GM19324 (cell line): ENCODE data around the gene LHFPL6.

ENCODE experiments used
- ATAC-seq: cut with Tn5 transposase; IDR thresholded peaks from one replicate; pipeline ENCODE4 v1.9.1; 2021; ENCODE audit warnings: mild to moderate bottlenecking, moderate library complexity; ENCODE audit not compliant: unreplicated experiment, low FRiP score

Gene LHFPL6

GRCh38 chr13:39522329-39522728 is 80.7 kb downstream of the LHFPL6 start:
- ATAC-seq, result no peak

- ATAC-seq, result no peak
These were observed 81.3 kb downstream of the LHFPL6 start for GRCh38 chr13:39521701-39522100.

GRCh38 chr13:39516096-39516495 is 86.9 kb downstream of the LHFPL6 start:
- no peak for ATAC-seq

DNA sequence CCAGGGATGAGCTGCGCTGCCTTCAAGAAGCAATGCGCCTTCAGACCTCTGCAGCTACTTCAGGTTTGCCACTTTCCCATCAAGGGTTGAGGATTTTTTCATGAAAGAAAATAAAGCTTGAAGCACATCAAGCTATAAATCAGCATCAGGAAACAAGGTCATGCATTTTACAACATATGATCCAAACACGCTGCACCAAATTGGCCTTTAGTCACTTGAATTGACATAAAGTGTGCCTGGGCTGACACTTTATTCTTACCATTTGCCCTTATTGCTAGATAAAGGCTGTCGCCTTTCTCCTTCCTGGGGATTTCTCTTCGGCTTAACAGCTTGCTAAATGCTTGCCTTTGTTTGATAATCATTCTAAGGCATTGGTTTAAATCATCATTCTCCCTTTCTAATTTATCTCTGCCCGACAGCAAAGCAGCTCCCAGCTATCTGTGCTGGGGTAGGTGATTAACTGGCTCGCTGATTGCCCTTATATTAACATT is 87.7 kb downstream of the LHFPL6 start:
- ATAC-seq, result no peak

GRCh38 chr13:39512687-39513086 is 90.3 kb downstream of the LHFPL6 start:
- no peak for ATAC-seq

DNA sequence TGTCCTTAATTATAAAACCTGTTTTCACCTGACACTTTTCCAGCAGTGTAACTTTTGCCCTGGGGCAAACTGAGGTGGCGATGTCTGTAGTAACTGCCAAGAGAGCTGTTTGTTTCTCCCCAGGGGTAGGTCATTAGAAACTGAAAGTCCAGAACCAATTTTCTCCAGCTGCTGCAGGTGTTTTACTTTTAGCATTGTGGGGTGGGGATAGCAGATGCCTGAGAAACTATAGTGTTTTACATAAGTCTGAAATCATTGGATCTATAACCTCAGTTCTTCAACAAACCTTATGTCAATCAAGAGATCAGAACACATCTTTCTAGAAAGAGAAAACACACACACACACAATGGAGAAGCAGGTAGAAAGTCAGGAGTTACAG is 92.7 kb downstream of the LHFPL6 start:
- peak; percentile 91 for ATAC-seq

DNA sequence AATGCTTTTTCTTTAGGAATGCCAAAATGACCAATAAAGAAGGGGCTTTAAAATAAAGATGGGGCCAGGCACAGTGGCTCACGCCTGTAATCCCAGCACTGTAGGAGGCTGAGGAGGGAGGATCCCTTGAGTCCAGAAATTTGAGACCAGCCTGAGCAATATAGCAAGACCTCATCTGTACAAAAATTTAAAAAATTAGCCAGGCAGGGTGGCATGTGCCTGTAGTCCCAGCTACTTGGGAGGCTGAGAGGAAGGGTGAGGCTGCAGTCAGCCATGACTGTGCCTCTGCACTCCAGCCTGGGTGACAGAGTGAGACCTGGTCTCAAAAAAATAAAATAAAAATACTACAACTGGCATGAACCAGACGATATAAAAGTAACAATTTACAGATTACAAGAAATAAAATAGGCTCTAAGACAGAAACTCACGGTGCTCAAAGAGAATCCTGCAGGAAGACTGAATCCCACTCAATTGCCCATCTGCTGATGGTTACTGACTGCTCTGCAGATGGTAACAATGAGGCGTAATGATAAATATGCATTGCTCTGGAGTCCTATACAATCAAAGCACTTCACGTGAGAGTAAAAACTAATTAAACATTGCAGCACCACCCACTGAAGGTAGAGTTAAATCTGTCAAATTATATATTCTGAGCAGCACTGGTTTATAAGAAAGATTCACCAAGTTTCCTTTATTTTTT is 93.2 kb downstream of the LHFPL6 start:
- no peak for ATAC-seq

GRCh38 chr13:39506559-39507390 is 96.2 kb downstream of the LHFPL6 start:
- no peak for ATAC-seq

DNA sequence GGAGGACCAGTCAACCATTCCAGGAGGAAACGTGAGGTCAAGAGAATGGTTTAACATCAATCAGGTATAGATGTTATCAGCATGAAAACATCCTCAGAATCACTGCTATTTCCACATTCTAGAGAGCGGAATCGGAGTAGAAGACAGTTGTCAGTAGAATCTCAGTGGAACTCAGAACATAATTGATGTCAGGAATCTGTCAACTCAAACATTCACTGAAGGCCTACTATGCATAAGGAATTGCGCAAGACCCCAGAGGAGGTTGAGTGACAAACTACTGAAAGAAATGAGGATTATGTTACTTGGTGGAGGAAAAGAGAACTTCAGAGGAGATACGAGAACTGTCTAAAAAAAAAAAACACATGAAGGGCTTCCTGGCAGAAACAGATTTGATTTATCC is 97.8 kb downstream of the LHFPL6 start:
- ATAC-seq, result no peak

DNA sequence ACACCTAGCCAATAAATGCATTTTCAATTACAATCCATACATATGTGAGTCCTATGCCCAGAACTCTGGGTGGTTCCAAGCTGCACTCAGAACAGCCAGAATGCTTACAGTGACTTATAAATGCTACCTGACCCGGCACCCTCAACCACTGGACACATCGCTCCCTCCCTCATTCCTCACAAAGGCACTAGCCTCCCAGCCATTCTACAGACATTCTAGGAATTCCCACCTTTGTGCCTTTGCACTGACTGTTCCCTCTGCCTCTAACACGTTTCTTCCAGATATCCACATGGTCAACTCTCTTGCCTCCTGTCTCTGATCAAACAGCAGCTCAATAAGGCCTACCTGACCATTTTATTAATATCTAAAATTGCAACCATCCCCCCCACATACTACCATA is 99.9 kb downstream of the LHFPL6 start:
- no peak for ATAC-seq

DNA sequence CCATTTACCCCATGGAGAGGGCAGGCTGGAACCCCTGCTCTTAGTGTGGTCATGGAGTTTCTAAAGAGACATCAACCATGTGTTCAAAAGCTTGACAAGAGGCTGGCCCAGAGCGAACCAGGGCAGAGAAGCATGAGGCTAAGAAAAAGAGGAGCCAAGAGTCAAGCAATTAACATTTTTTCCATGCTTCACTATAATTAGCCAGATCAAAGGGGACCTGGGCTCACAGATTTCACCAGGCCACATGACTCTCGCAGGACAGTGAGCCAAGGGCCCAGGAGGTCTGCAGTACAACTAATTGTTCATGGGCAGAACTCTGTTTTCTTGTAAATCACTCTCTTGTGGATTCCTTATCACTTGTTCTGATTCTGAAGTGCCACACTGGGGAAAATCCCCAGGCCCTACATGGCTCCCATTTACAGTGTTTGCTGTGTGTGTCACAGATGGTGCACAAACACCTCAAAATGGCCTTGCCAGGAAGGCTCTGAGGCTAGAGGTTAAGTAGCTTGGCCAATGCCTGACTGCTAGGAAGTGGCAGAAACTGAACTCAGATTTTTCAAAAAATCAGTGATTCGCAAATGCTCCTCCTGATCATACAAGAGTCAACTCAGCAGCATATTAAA is 101.2 kb downstream of the LHFPL6 start:
- ATAC-seq, result no peak

DNA sequence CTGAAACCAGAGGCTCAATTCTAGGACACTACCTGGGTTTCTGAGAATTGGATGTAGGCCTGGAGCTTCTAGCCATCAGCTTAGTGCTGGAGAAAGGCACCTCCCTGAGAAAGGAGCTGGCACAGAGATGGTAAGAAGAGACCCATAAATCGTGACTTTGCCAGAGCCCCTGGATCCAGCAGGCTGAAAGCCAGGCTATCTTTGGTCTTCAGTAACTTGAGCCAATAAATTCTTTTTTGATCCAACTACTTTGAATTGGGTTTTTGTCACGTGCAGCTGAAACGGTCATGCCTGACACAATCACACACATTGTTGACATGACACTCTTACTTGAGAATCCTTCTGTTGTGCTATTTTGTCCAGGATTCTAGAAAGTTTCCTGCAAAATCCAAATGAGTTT is 103.4 kb downstream of the LHFPL6 start:
- no peak for ATAC-seq

GRCh38 chr13:39498471-39499114 is 104.4 kb downstream of the LHFPL6 start:
- ATAC-seq, result no peak

DNA sequence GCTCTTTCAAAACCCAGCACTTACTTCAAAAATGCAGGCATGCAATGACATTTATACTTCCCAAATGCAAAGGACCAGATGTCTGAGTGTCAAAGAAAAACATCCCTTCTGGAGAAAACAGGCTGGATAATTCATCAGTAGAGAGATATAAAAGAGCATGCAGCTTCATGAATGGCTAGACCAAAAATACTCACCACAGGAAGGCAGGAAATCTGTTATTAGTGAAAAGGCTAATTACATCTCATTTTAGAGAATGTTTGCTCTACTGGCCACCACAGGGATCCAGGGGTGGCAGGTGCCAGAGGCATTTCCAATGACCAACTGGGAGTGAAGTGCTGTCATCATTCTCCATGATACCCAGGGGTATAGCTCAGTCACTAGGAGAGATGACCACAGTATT is 106.5 kb downstream of the LHFPL6 start:
- no peak for ATAC-seq

DNA sequence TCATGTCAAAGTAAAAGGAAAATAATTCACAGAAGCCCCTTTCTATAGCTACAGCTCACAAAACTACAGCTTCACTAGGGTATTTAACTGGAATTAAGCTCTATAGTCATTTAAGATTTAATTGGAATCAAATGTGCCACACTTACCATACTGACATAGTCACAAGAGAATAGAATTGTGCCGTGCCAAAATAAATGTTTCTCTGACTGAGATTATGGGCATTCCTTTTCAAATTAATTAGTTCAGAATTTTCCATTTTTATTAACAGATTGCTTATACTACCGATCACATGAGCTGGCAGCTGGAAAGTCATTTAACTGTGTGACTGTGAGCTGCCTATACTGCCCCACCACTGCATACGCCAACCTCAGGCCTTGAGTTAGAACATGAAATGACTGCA is 108.4 kb downstream of the LHFPL6 start:
- no peak for ATAC-seq

GRCh38 chr13:39494006-39494405 is 109.0 kb downstream of the LHFPL6 start:
- ATAC-seq, result no peak

DNA sequence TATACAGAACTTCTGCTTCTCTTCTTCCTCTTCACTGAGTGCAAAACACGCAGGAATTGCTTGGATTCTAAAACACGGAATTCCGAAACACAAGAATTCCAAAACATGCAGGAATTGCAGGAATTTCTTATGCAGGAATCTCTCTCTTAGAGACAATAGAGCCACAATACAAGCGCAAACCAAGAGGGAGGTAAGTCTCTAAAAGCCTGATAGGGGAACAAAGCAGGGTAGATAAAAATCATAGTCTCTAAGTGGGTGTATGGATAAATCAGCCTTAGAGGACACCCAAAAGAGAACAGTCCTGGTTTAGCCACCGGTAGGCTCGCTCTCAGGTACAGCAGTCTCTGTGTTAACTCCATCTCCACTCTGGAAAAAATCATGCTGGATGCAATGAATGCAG is 112.9 kb downstream of the LHFPL6 start:
- no peak for ATAC-seq

GRCh38 chr13:39486758-39487157 is 116.2 kb downstream of the LHFPL6 start:
- ATAC-seq, result no peak

- ATAC-seq, result no peak
These were observed 117.7 kb downstream of the LHFPL6 start for GRCh38 chr13:39485314-39485700.

- no peak for ATAC-seq
These were observed 118.3 kb downstream of the LHFPL6 start for GRCh38 chr13:39484506-39485313.
